SK-N-MC (cell line): ENCODE data around the gene ETFRF1.

Experiments
- EZH2 ChIP-seq: fragments of 200-600 bp; sonication (generic); IDR thresholded peaks from one replicate; pipeline ENCODE4 v1.6.1; 2017; ENCODE audit warnings: antibody characterized with exemption
- POLR2AphosphoS5 ChIP-seq: IDR thresholded peaks from 2 replicates; pipeline ENCODE4 v1.6.1; 2012; ENCODE audit warnings: mild to moderate bottlenecking, low read depth, low read length, borderline replicate concordance

DNA sequence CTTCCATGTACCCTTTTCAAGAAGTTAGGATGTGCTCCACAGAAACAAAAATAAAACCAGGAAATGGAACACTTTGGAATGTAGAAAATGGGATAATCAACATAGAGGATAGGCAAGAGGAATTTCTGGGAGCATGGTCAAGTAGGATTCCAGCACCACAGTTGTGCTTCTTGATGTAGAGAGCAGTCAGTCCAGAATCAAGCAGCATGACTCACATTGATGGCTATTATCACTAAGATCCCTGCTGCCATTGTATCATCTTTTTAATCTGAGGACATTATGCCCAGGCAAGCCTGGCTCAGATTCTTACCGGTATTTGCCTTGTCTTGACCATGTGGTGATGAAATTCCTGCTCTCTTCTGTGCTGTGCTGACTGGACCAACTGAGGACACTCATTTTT, 5.7 kb downstream of the ETFRF1 start:
- TF ChIP-seq EZH2 (no peak), POLR2AphosphoS5 (no peak)
